Measurements from ENCODE around the gene DBH.

DNA sequence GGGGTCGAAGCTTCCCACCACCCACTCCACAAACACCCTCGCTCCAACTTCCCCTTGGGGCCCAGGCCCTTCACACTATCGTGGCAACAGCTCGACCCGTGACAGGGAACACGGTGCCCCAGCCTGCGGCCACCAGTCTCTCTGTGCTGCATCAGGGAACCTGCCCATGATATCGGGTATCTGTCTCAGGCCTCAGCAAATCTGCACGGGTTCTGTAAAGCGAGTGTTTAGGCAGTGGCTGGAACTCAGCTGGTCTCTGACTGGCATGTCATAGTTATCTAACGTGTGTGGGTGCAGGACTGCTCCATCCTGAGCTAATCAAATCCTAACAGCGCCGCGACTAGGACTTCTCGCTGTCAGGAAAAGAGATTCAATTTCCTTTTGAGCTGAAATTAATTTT, 42.9 kb downstream of the DBH start:
- no peak for TF ChIP-seq TAF1 (IDR thresholded peaks at IDR 0.05; ENCODE audit: borderline replicate concordance, low read depth, low read length)
- no peak for TF ChIP-seq POLR2A (IDR thresholded peaks at IDR 0.05; ENCODE audit: low read depth, low read length)
- TF ChIP-seq POLR2AphosphoS5 (IDR thresholded peaks at IDR 0.05; ENCODE audit: low read depth, low read length) = no peak

Data from GM12892 (cell line).